Fibroblast of pulmonary artery (primary cell): ENCODE results near the gene GBF1.
A peak's percentile ranks its signal among the peaks of the same experiment; 100 is the strongest.

ENCODE experiments used
- DNase-seq: peaks from one replicate; pipeline ENCODE4 v3.0.0-alpha.2; 2010; ENCODE audit warnings: low read depth
- H3K4me3 ChIP-seq: replicated peaks from 2 replicates; pipeline ENCODE4 v1.5.1; 2011; ENCODE audit warnings: low read depth, mild to moderate bottlenecking, control low read depth, low read length, moderate library complexity
- TF ChIP-seq, protein P1 (sequence below): IDR thresholded peaks from 2 replicates; pipeline ENCODE4 v1.5.1; 2011; ENCODE audit warnings: mild to moderate bottlenecking, control low read depth, low read length, inconsistent platforms; ENCODE audit errors: missing control alignments

Gene GBF1

DNA sequence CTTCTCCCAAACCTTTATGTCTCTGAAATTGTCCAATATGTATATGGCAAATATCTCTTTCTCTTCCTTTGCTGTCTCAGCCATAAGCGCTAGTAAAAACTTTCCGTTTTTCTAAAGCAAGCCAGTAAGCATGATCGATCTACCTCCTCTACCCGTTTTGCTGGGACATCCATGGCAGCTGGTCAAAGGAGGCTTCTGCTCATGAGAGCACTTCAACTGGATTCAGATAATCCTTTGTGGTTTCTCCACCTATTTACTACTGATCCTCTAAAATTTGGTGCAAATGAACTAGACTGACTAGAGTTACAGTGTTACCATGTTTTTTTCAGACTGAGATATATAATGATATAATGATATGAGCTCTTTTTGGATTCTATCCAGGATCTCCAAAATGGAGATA is 42.7 kb downstream of the GBF1 start:
- DNase-seq: no peak
- TF ChIP-seq, protein P1, sequence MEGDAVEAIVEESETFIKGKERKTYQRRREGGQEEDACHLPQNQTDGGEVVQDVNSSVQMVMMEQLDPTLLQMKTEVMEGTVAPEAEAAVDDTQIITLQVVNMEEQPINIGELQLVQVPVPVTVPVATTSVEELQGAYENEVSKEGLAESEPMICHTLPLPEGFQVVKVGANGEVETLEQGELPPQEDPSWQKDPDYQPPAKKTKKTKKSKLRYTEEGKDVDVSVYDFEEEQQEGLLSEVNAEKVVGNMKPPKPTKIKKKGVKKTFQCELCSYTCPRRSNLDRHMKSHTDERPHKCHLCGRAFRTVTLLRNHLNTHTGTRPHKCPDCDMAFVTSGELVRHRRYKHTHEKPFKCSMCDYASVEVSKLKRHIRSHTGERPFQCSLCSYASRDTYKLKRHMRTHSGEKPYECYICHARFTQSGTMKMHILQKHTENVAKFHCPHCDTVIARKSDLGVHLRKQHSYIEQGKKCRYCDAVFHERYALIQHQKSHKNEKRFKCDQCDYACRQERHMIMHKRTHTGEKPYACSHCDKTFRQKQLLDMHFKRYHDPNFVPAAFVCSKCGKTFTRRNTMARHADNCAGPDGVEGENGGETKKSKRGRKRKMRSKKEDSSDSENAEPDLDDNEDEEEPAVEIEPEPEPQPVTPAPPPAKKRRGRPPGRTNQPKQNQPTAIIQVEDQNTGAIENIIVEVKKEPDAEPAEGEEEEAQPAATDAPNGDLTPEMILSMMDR: no peak
- H3K4me3 ChIP-seq: no peak overlapping the region

DNA sequence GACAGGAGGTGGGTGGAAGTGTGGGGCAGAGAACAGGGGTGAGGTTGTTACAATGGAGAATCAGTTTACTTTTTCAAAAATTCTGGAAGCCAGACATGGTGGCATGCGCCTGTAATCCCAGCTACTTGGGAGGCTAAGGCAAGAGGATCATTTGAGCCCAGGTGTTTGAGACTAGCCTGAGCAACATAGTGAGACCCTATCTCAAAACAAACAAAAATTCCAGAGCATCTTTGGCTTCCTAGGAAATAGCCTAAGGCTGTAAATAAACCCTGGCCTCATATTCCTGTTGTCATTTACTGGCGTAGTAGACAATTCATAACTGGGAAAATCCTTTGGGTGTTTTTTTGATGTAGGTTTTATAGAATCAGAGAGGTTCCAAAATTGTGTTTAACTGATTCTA is 44.0 kb downstream of the GBF1 start:
- TF ChIP-seq, protein P1: no peak
- H3K4me3 ChIP-seq: no peak overlapping the region
- DNase-seq: no peak

DNA sequence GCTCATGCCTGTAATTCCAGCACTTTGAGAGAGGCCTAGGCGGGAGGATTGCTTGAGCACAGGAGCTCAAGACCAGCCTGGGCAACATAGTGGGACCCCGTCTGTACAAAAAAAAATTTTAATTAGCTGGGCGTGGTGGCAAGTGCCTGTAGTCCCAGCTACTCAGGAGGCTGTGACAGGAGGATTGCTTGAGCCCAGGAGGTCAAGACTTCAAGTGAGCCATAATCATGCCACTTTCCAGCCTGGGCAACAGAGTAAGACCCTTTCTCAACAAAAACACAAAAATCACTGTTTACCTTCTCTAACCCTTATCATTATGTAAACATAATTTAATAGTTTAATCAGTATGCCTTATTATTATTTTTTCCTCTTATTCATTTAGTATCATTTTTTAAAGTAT is 44.5 kb downstream of the GBF1 start:
- TF ChIP-seq, protein P1: no peak
- no peak for DNase-seq
- no peak overlapping the region for H3K4me3 ChIP-seq

DNA sequence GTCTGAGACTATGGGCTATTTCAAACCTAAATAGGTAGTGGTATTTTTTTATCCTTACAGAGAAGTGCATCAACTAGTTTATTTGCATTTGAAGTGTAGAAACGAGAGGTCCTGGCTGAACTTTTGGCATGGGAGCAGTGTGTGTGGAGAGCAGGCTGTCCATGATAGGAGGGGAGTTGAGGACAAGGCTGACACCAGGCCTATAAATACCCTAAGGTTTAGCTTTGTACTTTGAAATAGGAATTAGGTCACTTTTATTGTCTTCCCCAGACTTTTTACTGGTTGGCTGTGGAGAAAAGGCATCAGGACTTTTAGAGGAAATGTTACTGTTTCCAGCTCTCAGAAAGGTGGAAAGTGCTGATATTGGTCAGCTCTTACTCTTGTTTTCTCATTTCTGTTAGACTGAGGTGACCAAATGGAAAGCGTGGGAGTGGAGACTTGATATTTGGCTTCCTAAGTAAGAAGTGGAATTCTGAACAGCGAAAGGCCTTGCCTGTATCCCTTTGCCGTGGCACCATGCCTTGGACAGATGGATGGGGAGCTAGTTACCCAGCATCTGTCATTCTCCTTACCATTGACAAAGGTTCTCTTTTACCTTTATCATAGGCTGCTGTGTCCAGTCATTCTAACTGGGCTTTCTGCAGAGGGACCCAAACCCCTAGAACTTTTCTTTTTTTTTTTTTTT is 46.0 kb downstream of the GBF1 start:
- no peak for DNase-seq
- TF ChIP-seq, protein P1: no peak
- no peak overlapping the region for H3K4me3 ChIP-seq

DNA sequence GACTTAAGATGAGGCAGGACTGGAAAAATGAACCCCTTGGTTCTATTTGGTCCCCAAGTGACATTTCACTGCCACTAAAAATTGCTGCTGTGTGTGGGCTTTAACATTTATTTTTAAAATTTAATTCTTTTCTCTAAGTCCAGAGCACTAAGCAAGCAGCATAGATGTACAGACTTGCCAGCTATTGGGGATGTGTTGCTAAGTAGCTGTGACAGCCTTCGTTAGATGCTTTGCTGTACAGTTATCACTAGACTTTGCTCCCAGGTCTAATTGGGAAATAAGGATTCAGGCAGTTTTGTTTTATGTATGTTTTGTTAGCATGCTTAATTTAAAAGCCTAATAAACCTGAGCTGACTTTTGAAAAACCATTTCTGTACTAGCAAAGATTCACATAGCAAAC is 51.8 kb downstream of the GBF1 start:
- TF ChIP-seq, protein P1: no peak
- no peak overlapping the region for H3K4me3 ChIP-seq
- no peak for DNase-seq

DNA sequence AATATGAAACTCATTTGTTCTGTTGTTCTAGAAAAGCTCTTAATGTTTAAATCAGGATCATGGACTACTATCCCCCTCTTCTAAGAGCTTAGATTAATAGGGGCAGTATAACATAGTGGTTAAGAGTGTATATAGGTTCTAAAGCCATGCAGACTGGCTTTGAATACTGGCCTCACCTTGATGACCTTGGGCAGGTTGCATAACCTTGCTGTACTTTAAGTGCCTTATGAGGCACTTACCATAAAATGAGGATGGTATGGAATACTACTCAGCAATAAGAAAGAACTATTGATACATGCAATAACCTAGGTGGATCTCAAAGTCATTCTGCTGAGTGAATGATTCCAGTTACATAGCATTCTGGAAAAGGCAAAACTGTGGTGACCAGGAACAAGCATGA is 53.6 kb downstream of the GBF1 start:
- TF ChIP-seq, protein P1: no peak
- no peak overlapping the region for H3K4me3 ChIP-seq
- DNase-seq: no peak

DNA sequence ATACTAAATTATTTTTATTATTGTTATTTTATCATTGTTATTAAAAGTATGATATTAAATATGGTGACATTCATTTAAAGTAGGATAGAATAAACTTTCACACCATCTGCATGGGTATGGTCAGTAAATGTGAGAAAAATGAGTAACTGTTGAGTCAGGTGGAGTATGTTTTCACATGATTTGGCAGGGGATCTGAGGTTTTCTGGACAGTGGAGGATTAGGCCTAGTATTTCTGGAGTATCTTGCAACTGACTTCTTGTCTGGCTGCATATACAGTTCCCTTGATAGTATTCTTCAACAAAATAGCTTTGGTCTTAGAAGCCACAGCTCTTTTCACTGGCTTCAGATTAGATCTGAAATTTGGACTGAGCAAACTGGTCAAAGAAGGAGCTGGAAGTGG is 54.5 kb downstream of the GBF1 start:
- peak; percentile 53 for DNase-seq
- TF ChIP-seq, protein P1: no peak
- H3K4me3 ChIP-seq: no peak overlapping the region
